Dendritic cell treated with granulocyte-macrophage colony-stimulating factor and Interleukin-4, amounts not matched to agents 40 ng/mL and 50 ng/mL, for 4 days (primary cell): ENCODE data around the gene TNPO3.
"Not testable (repeated sequence)": the region's sequence is repeated elsewhere in the genome, so short reads cannot be mapped to it uniquely, and the experiment has no call there.

Source experiments
- H3K27ac Mint-ChIP-seq: one replicate; pipeline ENCODE4 v1.8.0; 2022; ENCODE audit warnings: mild to moderate bottlenecking, mixed read lengths
- H3K27me3 Mint-ChIP-seq: one replicate; pipeline ENCODE4 v1.8.0; 2022; ENCODE audit warnings: mild to moderate bottlenecking, mixed read lengths
- H3K36me3 Mint-ChIP-seq: one replicate; pipeline ENCODE4 v1.8.0; 2022; ENCODE audit warnings: low read depth, mixed read lengths
- H3K4me1 Mint-ChIP-seq: one replicate; pipeline ENCODE4 v1.8.0; 2022; ENCODE audit warnings: low read depth, mixed read lengths
- H3K4me3 Mint-ChIP-seq: one replicate; pipeline ENCODE4 v1.8.0; 2022; ENCODE audit warnings: mild to moderate bottlenecking, moderate library complexity, mixed read lengths
- H3K9me3 Mint-ChIP-seq: one replicate; pipeline ENCODE4 v1.8.0; 2022; ENCODE audit warnings: mixed read lengths
- intact Hi-C: fragments of 100-400 bp; cut with micrococcal nuclease; formaldehyde crosslinking; loops from one replicate; pipeline ENCODE4 v1.15.0; 2022

The TNPO3 gene

GRCh38 chr7:129053938-129054437 is 923 bp downstream of the TNPO3 start:
- peaks cover 51% of the 10 kb centered on the region for H3K4me1 Mint-ChIP-seq
- peaks cover 43% of the 10 kb centered on the region for H3K36me3 Mint-ChIP-seq
- H3K9me3 Mint-ChIP-seq: no peaks in the 10 kb centered on the region
- H3K4me3 Mint-ChIP-seq: peak overlapping the region; percentile 86
- intact Hi-C loops: loop anchor here (2.0 to 5.0 kb wide), 2 partner anchors 37 to 93 kb away; no protein-coding TSS in a partner anchor
- H3K27ac Mint-ChIP-seq: peak overlapping the region; percentile 99
- H3K27me3 Mint-ChIP-seq: no peaks in the 10 kb centered on the region

GRCh38 chr7:129052441-129052840 is 2.5 kb downstream of the TNPO3 start:
- intact Hi-C loops: loop anchor here (5.0 kb wide), 1 partner anchor 95 kb away; no protein-coding TSS in a partner anchor
- Mint-ChIP-seq H3K27me3 (no peaks in the 10 kb centered on the region), H3K4me3 (no peak overlapping the region), H3K27ac (no peak overlapping the region), H3K36me3 (peaks cover 52% of the 10 kb centered on the region), H3K9me3 (no peaks in the 10 kb centered on the region), H3K4me1 (peaks cover 60% of the 10 kb centered on the region)

- H3K27ac Mint-ChIP-seq, H3K9me3 Mint-ChIP-seq, H3K27me3 Mint-ChIP-seq, H3K4me3 Mint-ChIP-seq: not testable (repeated sequence)
- H3K4me1 Mint-ChIP-seq: peaks cover 63% of the 10 kb centered on the region
- H3K36me3 Mint-ChIP-seq: peaks cover 55% of the 10 kb centered on the region
- intact Hi-C loops: loop anchor here (5.0 kb wide), 1 partner anchor 96 kb away; no protein-coding TSS in a partner anchor
Observed at GRCh38 chr7:129051459-129051858, 3.5 kb downstream of the TNPO3 start.

GRCh38 chr7:129047761-129048160 is 7.2 kb downstream of the TNPO3 start:
- Mint-ChIP-seq H3K36me3 (peaks cover 49% of the 10 kb centered on the region), H3K27me3 (no peaks in the 10 kb centered on the region), H3K9me3 (no peaks in the 10 kb centered on the region), H3K4me3 (no peak overlapping the region), H3K27ac (no peak overlapping the region), H3K4me1 (peaks cover 46% of the 10 kb centered on the region)
- intact Hi-C loops: no loop called here

GRCh38 chr7:129045682-129046081 is 9.2 kb downstream of the TNPO3 start:
- Mint-ChIP-seq H3K27me3 (no peaks in the 10 kb centered on the region), H3K4me1 (peaks cover 44% of the 10 kb centered on the region), H3K27ac (no peak overlapping the region), H3K4me3 (no peak overlapping the region), H3K36me3 (peaks cover 36% of the 10 kb centered on the region), H3K9me3 (no peaks in the 10 kb centered on the region)
- intact Hi-C loops: no loop called here

GRCh38 chr7:129043012-129043411 is 11.9 kb downstream of the TNPO3 start:
- Mint-ChIP-seq H3K27me3 (no peaks in the 10 kb centered on the region), H3K9me3 (no peaks in the 10 kb centered on the region), H3K4me3 (no peak overlapping the region), H3K27ac (no peak overlapping the region), H3K4me1 (peaks cover 29% of the 10 kb centered on the region), H3K36me3 (peaks cover 37% of the 10 kb centered on the region)
- intact Hi-C loops: no loop called here

GRCh38 chr7:129041142-129042085 is 13.5 kb downstream of the TNPO3 start:
- no peaks in the 10 kb centered on the region for H3K9me3 Mint-ChIP-seq
- H3K27me3 Mint-ChIP-seq: no peaks in the 10 kb centered on the region
- H3K36me3 Mint-ChIP-seq: peaks cover 49% of the 10 kb centered on the region
- intact Hi-C loops: no loop called here
- H3K4me3 Mint-ChIP-seq: no peak overlapping the region
- peaks cover 26% of the 10 kb centered on the region for H3K4me1 Mint-ChIP-seq
- H3K27ac Mint-ChIP-seq: no peak overlapping the region

GRCh38 chr7:129038468-129038867 is 16.4 kb downstream of the TNPO3 start:
- Mint-ChIP-seq H3K4me1 (peaks cover 18% of the 10 kb centered on the region), H3K36me3 (peaks cover 68% of the 10 kb centered on the region)
- H3K27me3 Mint-ChIP-seq, H3K4me3 Mint-ChIP-seq, H3K9me3 Mint-ChIP-seq, H3K27ac Mint-ChIP-seq, intact Hi-C loops: not testable (repeated sequence)

GRCh38 chr7:129037585-129037984 is 17.3 kb downstream of the TNPO3 start:
- Mint-ChIP-seq H3K4me3 (no peak overlapping the region), H3K4me1 (peaks cover 18% of the 10 kb centered on the region), H3K9me3 (no peaks in the 10 kb centered on the region), H3K27me3 (no peaks in the 10 kb centered on the region), H3K27ac (no peak overlapping the region), H3K36me3 (peaks cover 74% of the 10 kb centered on the region)
- intact Hi-C loops: no loop called here

GRCh38 chr7:129032017-129032416 is 22.9 kb downstream of the TNPO3 start:
- Mint-ChIP-seq H3K36me3 (peaks cover 76% of the 10 kb centered on the region), H3K27ac (no peak overlapping the region), H3K9me3 (no peaks in the 10 kb centered on the region), H3K4me3 (no peak overlapping the region), H3K27me3 (no peaks in the 10 kb centered on the region), H3K4me1 (peaks cover 12% of the 10 kb centered on the region)
- intact Hi-C loops: no loop called here

GRCh38 chr7:129030440-129030839 is 24.5 kb downstream of the TNPO3 start:
- Mint-ChIP-seq H3K4me1 (peaks cover 12% of the 10 kb centered on the region), H3K9me3 (no peaks in the 10 kb centered on the region), H3K4me3 (no peak overlapping the region), H3K27ac (no peak overlapping the region), H3K27me3 (no peaks in the 10 kb centered on the region), H3K36me3 (peaks cover 61% of the 10 kb centered on the region)
- intact Hi-C loops: no loop called here

GRCh38 chr7:129024125-129024524 is 30.8 kb downstream of the TNPO3 start:
- Mint-ChIP-seq H3K27me3 (no peaks in the 10 kb centered on the region), H3K36me3 (peaks cover 26% of the 10 kb centered on the region), H3K4me3 (no peak overlapping the region), H3K27ac (no peak overlapping the region), H3K4me1 (peaks cover 18% of the 10 kb centered on the region), H3K9me3 (no peaks in the 10 kb centered on the region)
- intact Hi-C loops: no loop called here

- H3K27ac Mint-ChIP-seq: no peak overlapping the region
- no peaks in the 10 kb centered on the region for H3K27me3 Mint-ChIP-seq
- H3K4me3 Mint-ChIP-seq: no peak overlapping the region
- peaks cover 5% of the 10 kb centered on the region for H3K4me1 Mint-ChIP-seq
- intact Hi-C loops: no loop called here
- no peaks in the 10 kb centered on the region for H3K9me3 Mint-ChIP-seq
- H3K36me3 Mint-ChIP-seq: peaks cover 23% of the 10 kb centered on the region
Observed at GRCh38 chr7:129021656-129022055, 33.3 kb downstream of the TNPO3 start.

GRCh38 chr7:129017933-129018538 is 36.9 kb downstream of the TNPO3 start:
- H3K9me3 Mint-ChIP-seq: no peaks in the 10 kb centered on the region
- H3K4me3 Mint-ChIP-seq: no peak overlapping the region
- H3K27me3 Mint-ChIP-seq: no peaks in the 10 kb centered on the region
- H3K27ac Mint-ChIP-seq: no peak overlapping the region
- H3K4me1 Mint-ChIP-seq: peaks cover 27% of the 10 kb centered on the region
- intact Hi-C loops: no loop called here
- H3K36me3 Mint-ChIP-seq: peaks cover 54% of the 10 kb centered on the region
